ENCODE results near the gene DDX41.

The DDX41 gene

DNA sequence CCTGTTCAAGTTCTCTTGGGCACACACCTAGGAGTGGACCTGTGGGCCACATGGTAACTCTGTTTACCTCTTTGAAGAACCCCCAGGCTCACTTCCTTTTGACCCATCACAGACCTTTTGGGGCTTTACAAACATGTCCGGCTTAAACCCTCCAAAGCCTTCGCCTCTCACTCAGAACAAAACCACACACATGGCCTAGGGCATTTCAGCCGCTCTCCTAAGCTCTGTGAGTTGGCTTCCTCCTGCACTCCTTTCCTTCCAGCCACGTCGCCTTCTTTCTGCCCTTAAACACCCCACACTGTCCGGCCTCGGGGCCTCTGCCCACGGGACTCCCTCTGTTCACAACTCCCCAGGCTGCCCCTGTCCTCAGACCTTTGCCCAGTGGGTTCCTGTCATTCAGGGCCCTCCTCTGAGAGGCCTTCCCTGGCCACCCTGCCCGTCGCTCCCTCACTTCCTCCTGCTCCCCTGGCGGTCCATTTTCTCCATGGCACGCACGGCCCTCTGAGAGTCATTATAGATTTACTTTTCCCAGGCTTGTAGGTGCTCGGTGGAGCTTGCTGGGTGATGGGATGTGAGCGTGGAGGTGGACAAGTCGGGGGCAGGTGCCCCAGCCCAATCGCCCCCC is 9.1 kb downstream of the DDX41 start:
- no peaks in the 10 kb centered on the region for H3K27me3 ChIP-seq (replicated peaks; ENCODE audit: control insufficient read depth, insufficient read depth, low read length)

DNA sequence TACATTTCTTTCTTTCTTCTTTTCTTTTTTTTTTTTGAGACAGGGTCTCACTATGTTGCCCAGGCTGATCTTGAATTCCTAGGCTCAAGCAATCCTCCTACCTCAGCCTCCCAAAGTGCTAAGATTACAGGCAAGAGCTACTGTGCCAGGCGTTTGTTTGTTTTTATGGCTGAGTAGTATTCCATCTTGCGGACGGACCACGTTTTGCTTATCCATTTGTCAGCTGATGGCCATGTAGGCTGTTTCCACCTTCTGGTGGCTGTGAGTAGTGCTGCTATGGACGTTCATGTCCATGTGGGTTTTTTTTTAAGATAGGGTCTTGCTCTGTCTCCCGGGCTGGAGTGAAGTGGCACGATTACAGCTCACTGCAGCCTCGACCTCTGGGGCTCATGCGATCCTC is 9.6 kb downstream of the DDX41 start:
- no peak for DNase-seq (ENCODE audit: extremely low read depth, insufficient read length)
- TF ChIP-seq CTCF (IDR thresholded peaks at IDR 0.05; ENCODE audit: insufficient read depth, low read length, poor library complexity, severe bottlenecking) = peak; percentile 22

More for the DNA sequence above, 9.1 kb downstream of the DDX41 start:
- Histone ChIP-seq H3K4me3 (replicated peaks; ENCODE audit: low read depth, low read length) (peak overlapping the region; percentile 81), H3K36me3 (ENCODE audit: control insufficient read depth, insufficient read depth, low read length) (peaks cover 29% of the 10 kb centered on the region)
- TF ChIP-seq CTCF (IDR thresholded peaks at IDR 0.05; ENCODE audit: insufficient read depth, low read length, poor library complexity, severe bottlenecking) = no peak
- no peak for DNase-seq (ENCODE audit: extremely low read depth, insufficient read length)

DNA sequence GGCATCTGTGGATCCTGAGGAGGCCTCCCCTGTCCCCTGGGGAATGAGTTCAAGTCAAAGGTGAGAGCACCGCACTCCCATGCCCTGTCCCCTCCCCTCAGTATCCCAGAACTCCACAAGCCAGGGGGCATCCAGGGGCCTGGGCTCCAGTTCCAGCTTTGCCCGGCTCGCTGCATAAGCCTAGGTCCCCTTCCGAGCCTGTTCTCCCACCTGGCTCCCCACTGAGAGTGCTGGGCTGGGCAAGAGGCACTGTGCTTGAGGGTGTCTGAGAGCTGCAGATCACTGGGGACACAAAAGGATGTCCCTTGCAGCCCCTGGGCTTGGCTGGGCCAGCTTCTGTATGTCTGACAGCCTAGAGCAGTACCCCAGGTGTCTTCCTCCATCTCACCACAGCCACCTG is 11.7 kb downstream of the DDX41 start:
- no peak for TF ChIP-seq CTCF (IDR thresholded peaks at IDR 0.05; ENCODE audit: insufficient read depth, low read length, poor library complexity, severe bottlenecking)
- DNase-seq (ENCODE audit: extremely low read depth, insufficient read length) = no peak
- Histone ChIP-seq H3K4me3 (replicated peaks; ENCODE audit: low read depth, low read length) (no peak overlapping the region), H3K27me3 (replicated peaks; ENCODE audit: control insufficient read depth, insufficient read depth, low read length) (no peaks in the 10 kb centered on the region), H3K36me3 (ENCODE audit: control insufficient read depth, insufficient read depth, low read length) (peaks cover 18% of the 10 kb centered on the region)

More for the DNA sequence above, 9.6 kb downstream of the DDX41 start:
- Histone ChIP-seq H3K4me3 (replicated peaks; ENCODE audit: low read depth, low read length) (peak overlapping the region; percentile 81), H3K27me3 (replicated peaks; ENCODE audit: control insufficient read depth, insufficient read depth, low read length) (no peaks in the 10 kb centered on the region), H3K36me3 (ENCODE audit: control insufficient read depth, insufficient read depth, low read length) (peaks cover 25% of the 10 kb centered on the region)

DNA sequence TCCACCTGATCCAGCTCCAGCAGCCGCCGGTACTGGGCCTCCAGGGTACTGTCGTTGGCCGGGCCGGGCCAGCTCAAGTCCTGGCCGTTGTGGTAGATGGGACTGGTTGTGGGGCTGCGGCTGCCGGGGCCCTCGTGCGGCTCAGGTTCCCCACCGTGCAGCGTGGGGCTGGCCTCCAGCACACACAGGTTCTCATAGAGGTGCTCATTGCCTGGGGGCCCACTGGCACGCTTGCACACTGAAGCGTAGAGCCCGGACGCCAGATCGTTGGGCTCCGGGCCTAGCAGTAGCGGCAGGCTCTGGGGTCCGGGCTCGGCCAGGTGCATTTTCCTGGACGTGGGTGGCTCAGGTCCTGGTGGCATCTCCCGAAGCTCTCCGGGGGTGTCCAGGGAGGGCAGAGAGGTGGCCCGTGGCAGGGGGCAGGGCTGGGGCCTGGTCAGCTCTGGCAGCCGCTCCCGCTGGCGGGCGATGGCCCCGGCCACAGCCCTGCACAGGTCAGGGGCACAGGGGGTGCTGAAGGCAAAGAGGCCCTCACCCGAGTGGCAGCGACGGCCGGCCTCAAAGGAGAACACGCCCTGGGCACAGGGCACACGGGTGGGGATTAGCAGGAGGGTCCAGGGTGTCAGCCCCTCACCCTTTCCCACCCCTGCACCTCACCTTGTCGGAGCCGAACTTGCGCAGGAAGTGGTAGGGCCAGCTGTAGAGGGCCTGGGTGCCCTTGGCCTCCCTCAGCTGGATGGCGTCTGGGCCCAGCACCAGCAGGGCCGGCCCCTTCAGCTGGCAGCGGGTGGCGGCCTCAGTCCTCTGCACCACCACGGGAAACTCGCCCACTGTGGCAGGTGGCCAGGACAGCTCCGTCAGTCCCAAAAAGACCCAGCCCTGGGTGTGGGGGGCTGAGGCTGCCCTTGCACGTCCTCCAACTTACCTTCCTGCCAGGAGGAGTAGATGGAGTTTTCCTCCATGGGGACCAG is 12.4 kb downstream of the DDX41 start:
- H3K27me3 ChIP-seq (replicated peaks; ENCODE audit: control insufficient read depth, insufficient read depth, low read length) = no peaks in the 10 kb centered on the region
- TF ChIP-seq CTCF (IDR thresholded peaks at IDR 0.05; ENCODE audit: insufficient read depth, low read length, poor library complexity, severe bottlenecking) = no peak
- no peak for DNase-seq (ENCODE audit: extremely low read depth, insufficient read length)
- no peak overlapping the region for H3K4me3 ChIP-seq (replicated peaks; ENCODE audit: low read depth, low read length)
- H3K36me3 ChIP-seq (ENCODE audit: control insufficient read depth, insufficient read depth, low read length) = peaks cover 18% of the 10 kb centered on the region

GRCh38 chr5:177503351-177504085 is 13.2 kb downstream of the DDX41 start:
- no peak for TF ChIP-seq CTCF (IDR thresholded peaks at IDR 0.05; ENCODE audit: insufficient read depth, low read length, poor library complexity, severe bottlenecking)
- peaks cover 18% of the 10 kb centered on the region for H3K36me3 ChIP-seq (ENCODE audit: control insufficient read depth, insufficient read depth, low read length)
- no peak for DNase-seq (ENCODE audit: extremely low read depth, insufficient read length)
- H3K27me3 ChIP-seq (replicated peaks; ENCODE audit: control insufficient read depth, insufficient read depth, low read length) = peaks cover 1% of the 10 kb centered on the region
- no peak overlapping the region for H3K4me3 ChIP-seq (replicated peaks; ENCODE audit: low read depth, low read length)
